Loucy (cell line): ENCODE measurements around the gene PITPNC1.

ENCODE experiments used
- H2AFZ ChIP-seq: fragments of 200-600 bp; sonication (generic); 2 replicates; pipeline ENCODE4 v1.6.0; 2016; ENCODE audit warnings: antibody characterized with exemption, mild to moderate bottlenecking, low read length, moderate library complexity
- H3F3A ChIP-seq: fragments of 200-600 bp; 2 replicates; pipeline ENCODE4 v1.6.0; 2016; ENCODE audit warnings: antibody characterized with exemption, low read depth, mild to moderate bottlenecking
- H3K27me3 ChIP-seq: fragments of 200-600 bp; sonication (generic); 2 replicates; pipeline ENCODE4 v1.6.1; 2014; ENCODE audit warnings: low read length, mild to moderate bottlenecking; ENCODE audit not compliant: insufficient read depth, poor library complexity, severe bottlenecking
- H3K36me3 ChIP-seq: fragments of 200-600 bp; sonication (generic); 2 replicates; pipeline ENCODE4 v1.6.1; 2016; ENCODE audit warnings: low read length; ENCODE audit not compliant: insufficient read depth
- H3K4me1 ChIP-seq: fragments of 200-600 bp; sonication (generic); 2 replicates; pipeline ENCODE4 v1.5.1; 2014; ENCODE audit warnings: low read length, mild to moderate bottlenecking; ENCODE audit not compliant: insufficient read depth, poor library complexity, severe bottlenecking
- H3K4me2 ChIP-seq: fragments of 200-600 bp; sonication (generic); 2 replicates; pipeline ENCODE4 v1.6.0; 2014; ENCODE audit warnings: antibody characterized with exemption, low read length, low read depth, mild to moderate bottlenecking; ENCODE audit not compliant: poor library complexity, severe bottlenecking
- H3K4me3 ChIP-seq: fragments of 200-600 bp; sonication (generic); 2 replicates; pipeline ENCODE4 v1.5.1; 2014; ENCODE audit warnings: low read length, mild to moderate bottlenecking, mixed read lengths; ENCODE audit not compliant: poor library complexity, severe bottlenecking
- H3K79me2 ChIP-seq: fragments of 200-600 bp; sonication (generic); 2 replicates; pipeline ENCODE4 v1.6.1; 2014; ENCODE audit warnings: low read length; ENCODE audit not compliant: insufficient read depth
- H3K9ac ChIP-seq: fragments of 200-600 bp; sonication (generic); 2 replicates; pipeline ENCODE4 v1.6.0; 2014; ENCODE audit warnings: mild to moderate bottlenecking, low read depth, low read length, moderate library complexity; ENCODE audit not compliant: poor library complexity, severe bottlenecking
- H3K9me2 ChIP-seq: fragments of 200-600 bp; sonication (generic); replicated peaks from 2 replicates; pipeline ENCODE4 v1.6.1; 2016; ENCODE audit warnings: low read depth, low read length, mixed read lengths
- H3K9me3 ChIP-seq: fragments of 200-600 bp; sonication (generic); 2 replicates; pipeline ENCODE4 v1.6.1; 2014; ENCODE audit warnings: mild to moderate bottlenecking, antibody characterized with exemption, low read length, low read depth; ENCODE audit not compliant: insufficient read depth
- H4K20me1 ChIP-seq: fragments of 200-600 bp; sonication (generic); 2 replicates; pipeline ENCODE4 v1.6.0; 2014; ENCODE audit warnings: antibody characterized with exemption, low read length, mild to moderate bottlenecking; ENCODE audit not compliant: insufficient read depth, poor library complexity, severe bottlenecking
- CTCF ChIP-seq: fragments of 200-600 bp; sonication (generic); conservative IDR thresholded peaks from 2 replicates; pipeline ENCODE4 v1.5.1; 2014; ENCODE audit warnings: mild to moderate bottlenecking, antibody characterized with exemption, low read length
- EZH2phosphoT487 ChIP-seq: fragments of 200-600 bp; IDR thresholded peaks from 2 replicates; pipeline ENCODE4 v1.6.1; 2018; ENCODE audit warnings: antibody characterized with exemption, mild to moderate bottlenecking, moderate library complexity, borderline replicate concordance

The PITPNC1 gene

GRCh38 chr17:67652433-67652832 lies 275.4 kb downstream of the PITPNC1 start:
- H3K9me3 ChIP-seq, result no peaks in the 10 kb centered on the region
- H3K79me2 ChIP-seq, result no peaks in the 10 kb centered on the region
- H3K4me2 ChIP-seq, result no peak overlapping the region
- H3K4me1 ChIP-seq, result no peaks in the 10 kb centered on the region
- no peaks in the 10 kb centered on the region for H4K20me1 ChIP-seq
- H3K4me3 ChIP-seq, result no peak overlapping the region
- no peaks in the 10 kb centered on the region for H3K9me2 ChIP-seq
- no peak for TF ChIP-seq CTCF
- no peak for TF ChIP-seq EZH2phosphoT487
- H3K9ac ChIP-seq, result no peak overlapping the region
- H3F3A ChIP-seq, result no peaks in the 10 kb centered on the region
- no peak overlapping the region for H2AFZ ChIP-seq
- H3K27me3 ChIP-seq, result no peaks in the 10 kb centered on the region
- H3K36me3 ChIP-seq, result no peaks in the 10 kb centered on the region

GRCh38 chr17:67655478-67656148 lies 278.5 kb downstream of the PITPNC1 start:
- no peak for TF ChIP-seq EZH2phosphoT487
- no peak for TF ChIP-seq CTCF
- Histone ChIP-seq H3F3A (no peaks in the 10 kb centered on the region), H3K9me3 (peaks cover 6% of the 10 kb centered on the region; the same call in 1 of the 2 replicates), H3K4me2 (no peak overlapping the region), H2AFZ (no peak overlapping the region), H3K9me2 (no peaks in the 10 kb centered on the region), H3K79me2 (no peaks in the 10 kb centered on the region), H4K20me1 (no peaks in the 10 kb centered on the region), H3K36me3 (no peaks in the 10 kb centered on the region), H3K4me1 (no peaks in the 10 kb centered on the region), H3K9ac (no peak overlapping the region), H3K27me3 (no peaks in the 10 kb centered on the region), H3K4me3 (no peak overlapping the region)

GRCh38 chr17:67656494-67657203 lies 279.6 kb downstream of the PITPNC1 start:
- peaks cover 6% of the 10 kb centered on the region; the same call in 1 of the 2 replicates for H3K9me3 ChIP-seq
- no peak overlapping the region for H3K4me2 ChIP-seq
- H2AFZ ChIP-seq, result no peak overlapping the region
- no peaks in the 10 kb centered on the region for H3F3A ChIP-seq
- no peaks in the 10 kb centered on the region for H3K36me3 ChIP-seq
- no peaks in the 10 kb centered on the region for H3K4me1 ChIP-seq
- no peak overlapping the region for H3K9ac ChIP-seq
- no peak overlapping the region for H3K4me3 ChIP-seq
- TF ChIP-seq CTCF (no peak), EZH2phosphoT487 (no peak)
- no peaks in the 10 kb centered on the region for H4K20me1 ChIP-seq
- no peaks in the 10 kb centered on the region for H3K9me2 ChIP-seq
- no peaks in the 10 kb centered on the region for H3K27me3 ChIP-seq
- no peaks in the 10 kb centered on the region for H3K79me2 ChIP-seq
